GM19193 (cell line): ENCODE measurements around the gene MOSPD3.

Experiments
- POLR2A ChIP-seq: IDR thresholded peaks from 4 replicates; pipeline ENCODE4 v1.6.1; 2011; ENCODE audit not compliant: insufficient read depth, insufficient read length; ENCODE audit errors: extremely low read depth

Gene MOSPD3

DNA sequence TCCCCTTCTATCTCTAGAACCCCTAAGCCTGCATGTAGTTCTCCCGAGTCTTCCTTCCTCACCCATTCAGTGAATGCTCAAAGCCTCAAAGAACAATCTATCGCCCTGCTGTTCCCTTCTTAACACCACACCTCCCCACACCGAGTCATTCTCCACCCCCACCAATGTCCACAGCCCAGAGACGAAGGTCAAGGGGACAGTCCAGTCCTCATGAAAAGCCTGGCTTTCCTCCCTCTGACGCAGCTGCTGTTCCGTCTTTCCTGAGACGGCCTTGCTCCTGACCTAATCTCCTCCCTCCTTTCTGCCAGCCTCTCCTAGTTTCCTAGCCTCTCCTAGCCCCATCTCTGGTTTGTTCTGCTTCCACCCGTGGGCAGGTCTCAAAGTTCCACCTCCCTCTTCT, 9.2 kb downstream of the MOSPD3 start:
- TF ChIP-seq POLR2A = no peak

DNA sequence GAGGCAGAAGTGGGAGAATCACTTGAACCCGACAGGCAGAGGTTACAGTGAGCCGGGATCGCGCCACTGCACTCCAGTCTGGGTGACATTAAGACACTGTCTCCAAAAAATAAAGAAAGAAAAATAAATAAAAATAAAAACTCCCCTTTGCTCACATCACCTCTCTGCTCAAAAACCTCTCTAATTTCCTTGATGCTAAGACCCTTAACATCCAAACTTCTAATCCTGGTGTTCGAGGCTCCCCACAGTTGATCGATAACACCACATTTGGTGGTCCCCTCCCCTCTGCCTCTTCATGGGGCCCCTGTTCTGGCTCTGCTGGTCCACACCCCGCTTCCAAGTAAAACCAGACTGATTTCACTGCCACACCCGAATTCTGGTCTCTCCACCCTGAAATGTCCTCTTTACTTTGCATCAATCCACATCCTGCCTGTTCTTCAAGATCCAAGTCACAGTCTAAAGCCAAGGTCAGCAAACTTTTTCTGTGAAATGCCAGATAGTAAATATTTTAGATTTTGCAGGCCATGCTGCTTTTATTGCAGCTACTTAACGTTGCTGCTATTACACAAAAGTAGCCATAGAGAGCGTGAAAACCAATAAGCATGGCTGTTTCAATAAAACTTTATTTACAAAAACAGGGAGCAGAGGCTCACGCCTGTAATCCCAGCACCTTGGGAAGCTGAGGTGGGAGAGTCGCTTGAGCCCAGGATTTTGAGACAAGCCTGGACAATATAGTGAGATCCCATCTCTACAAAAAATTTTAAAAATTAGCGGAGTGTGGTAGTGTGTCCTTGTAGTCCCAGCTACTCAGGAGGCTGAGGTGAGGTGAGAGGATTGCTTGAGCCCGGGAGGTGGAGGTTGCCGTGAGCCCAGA, 11.8 kb downstream of the MOSPD3 start:
- no peak for TF ChIP-seq POLR2A

DNA sequence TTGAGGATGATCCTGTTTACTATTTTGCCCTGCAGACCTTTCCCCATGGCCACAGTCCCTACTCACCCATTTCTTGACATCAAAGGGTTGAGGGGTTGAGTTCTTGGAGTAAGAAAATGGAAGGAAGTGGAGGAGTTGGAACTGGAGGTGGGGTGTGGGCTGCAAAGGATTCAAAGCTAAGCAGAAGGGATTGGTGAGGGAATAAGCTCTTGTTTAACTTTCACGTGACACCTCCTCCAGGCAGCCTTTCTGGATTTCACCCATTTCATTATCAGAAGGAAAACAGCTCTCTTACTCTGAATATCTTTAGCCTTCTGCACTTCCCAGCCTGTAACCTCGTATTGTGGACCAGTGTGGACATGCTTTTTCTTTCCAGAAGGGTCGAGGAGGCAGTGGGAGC, 13.7 kb downstream of the MOSPD3 start:
- TF ChIP-seq POLR2A = no peak

DNA sequence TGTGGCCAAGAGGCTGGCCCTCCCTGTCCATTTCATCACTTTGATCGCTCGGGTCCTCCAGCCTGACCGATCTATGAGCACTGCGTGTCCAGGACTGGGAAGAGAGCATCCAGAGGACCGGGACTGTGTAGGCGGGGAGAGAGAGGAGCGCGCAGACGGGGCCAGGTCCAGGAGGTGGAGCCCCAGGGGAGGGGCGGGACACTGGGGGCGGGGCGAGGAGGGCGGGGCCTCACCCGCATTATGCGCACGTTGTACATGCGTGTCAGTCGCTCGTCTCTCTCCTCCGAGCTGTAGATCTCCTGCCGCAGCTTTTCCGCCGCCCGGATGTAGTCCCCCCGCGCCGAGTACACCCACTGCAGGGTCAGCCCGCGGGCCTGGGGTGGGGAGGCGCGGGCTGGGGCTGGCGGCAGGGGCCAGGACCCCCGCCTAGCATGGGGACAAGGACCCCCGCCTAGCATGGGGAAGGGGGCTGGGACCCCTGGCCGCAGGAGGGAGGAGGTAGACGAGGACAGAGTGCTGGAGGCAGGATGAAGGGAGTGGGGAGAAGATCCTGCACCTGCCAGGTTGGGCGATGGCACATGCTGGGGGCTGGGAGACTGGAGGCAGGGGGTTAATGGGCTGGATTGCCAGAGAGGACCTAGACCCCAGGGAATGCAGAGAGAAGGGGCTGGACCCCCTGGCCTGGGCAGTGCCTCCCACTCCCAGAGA, 14.3 kb downstream of the MOSPD3 start:
- TF ChIP-seq POLR2A = no peak

DNA sequence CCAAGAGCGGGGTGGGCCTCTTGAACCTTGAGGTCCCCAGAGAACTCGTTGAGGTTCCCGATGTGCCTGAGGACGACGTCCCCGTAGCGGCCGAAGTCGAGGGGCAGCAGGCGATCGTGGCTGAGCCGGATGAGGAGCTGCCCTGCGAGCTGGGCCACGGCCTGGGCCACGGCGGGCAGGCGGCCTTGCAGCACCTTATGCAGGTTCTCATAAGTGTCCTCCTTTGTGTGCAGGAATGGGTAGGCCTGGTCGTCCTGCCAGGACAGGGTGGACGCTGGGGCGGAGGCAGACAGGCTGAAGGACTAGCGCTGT, 14.9 kb downstream of the MOSPD3 start:
- no peak for TF ChIP-seq POLR2A

DNA sequence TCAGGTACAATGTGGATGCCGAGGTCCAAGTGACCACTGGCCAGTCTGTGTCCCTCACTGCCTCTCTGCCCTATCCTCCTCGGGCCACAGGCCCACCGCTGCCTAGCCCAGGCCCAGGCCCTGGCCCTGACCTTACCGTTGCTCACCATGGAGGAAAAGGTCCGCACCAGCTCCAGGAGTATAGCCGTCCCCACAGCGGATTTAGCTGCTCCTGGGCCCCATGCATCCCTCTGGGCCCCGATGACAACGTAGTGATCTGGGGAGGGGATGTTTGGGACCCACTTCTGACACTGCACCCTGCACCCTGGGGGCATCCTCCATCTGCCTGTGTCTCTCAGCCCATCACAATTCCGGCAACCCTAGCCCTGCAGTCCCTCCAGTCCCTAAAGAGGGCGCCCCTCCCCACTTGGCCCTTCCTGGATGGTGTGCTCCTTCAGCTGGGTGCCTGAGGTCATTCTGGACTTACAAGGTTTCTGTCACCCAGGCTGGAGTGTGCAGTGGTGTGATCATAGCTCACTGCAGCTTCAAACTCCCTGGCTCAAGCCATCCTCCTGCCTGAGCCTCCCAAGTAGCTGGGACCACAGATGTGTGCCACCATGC, 16.9 kb downstream of the MOSPD3 start:
- no peak for TF ChIP-seq POLR2A

DNA sequence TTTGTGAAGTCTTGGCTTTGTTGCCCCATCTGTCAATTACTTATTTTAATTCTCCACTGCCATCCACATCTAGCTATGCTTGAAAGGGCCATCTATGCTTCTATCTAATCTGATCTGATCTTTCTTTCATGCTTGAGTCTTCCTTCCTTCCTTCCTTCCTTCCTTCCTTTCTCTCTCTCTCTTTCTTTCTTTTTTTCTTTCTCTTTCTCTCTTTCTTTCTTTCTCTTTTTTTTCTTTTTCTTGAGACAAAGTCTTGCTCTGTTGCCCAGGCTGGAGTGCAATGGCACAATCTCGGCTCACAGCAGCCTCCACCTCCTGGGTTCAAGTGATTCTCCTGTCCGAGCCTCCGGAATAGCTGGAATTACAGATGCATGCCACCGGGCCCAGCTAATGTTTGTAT, 17.7 kb downstream of the MOSPD3 start:
- no peak for TF ChIP-seq POLR2A

DNA sequence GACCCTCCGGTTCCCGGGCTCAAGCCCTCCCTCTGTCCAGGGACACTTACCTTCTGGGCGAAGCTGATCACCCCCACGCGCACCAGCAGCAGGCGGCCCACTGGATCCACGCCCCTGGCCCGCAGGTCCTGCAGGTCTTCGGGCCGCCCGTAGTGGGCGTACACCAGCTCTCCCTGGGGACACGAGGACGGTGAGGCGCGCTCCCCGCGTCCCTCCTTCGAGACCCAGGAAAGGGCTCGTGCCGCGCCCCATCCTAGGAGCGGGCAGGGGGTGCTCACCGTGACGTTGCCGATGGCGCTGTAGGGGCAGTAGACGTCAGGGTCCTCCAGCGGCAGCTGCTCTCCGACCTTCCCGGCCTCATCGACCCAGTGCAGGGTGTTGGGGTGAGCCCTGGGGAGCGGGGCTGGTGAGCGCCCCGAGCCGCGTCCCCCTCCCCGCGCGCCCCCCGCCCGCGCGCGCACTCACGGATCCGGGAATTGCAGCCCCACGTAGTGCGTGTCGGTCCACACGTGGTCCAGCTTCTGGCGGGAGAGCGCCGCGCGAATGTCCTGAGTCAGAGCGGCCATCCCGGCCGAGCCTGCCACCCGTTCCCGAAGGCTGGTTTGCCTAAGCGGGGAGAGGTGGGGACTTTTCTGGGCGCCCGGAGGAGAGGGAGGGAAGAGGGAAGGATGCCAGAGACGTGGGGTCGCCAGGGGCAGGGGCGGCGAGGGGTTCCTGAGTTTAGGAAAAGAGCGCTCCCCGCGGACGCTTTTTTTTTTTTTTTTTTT, 20.8 kb downstream of the MOSPD3 start:
- TF ChIP-seq POLR2A = no peak

DNA sequence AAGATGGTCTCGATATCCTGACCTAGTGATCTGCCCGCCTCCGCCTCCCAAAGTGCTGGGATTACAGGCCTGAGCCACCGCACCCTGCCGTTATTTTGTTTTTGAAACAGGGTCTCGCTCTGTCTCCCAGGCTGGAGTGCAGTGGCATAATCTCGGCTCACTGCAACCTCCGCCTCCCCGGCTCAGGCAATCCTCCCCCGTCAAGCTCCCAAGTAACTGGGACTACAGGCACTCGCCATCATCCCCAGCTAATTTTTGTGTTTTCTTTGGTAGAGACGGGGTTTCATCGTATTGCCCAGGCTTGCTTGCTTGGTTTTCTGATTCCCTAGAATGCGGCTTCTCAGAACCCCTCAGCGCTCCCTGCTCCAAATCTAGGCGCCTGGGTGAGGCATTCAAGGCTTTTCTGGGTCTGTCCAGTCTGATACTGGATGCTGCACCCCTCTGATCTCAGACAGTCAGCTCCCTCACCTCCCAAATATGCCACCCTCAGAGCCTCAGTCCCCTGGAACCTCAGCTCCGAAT, 27.7 kb downstream of the MOSPD3 start:
- no peak for TF ChIP-seq POLR2A

DNA sequence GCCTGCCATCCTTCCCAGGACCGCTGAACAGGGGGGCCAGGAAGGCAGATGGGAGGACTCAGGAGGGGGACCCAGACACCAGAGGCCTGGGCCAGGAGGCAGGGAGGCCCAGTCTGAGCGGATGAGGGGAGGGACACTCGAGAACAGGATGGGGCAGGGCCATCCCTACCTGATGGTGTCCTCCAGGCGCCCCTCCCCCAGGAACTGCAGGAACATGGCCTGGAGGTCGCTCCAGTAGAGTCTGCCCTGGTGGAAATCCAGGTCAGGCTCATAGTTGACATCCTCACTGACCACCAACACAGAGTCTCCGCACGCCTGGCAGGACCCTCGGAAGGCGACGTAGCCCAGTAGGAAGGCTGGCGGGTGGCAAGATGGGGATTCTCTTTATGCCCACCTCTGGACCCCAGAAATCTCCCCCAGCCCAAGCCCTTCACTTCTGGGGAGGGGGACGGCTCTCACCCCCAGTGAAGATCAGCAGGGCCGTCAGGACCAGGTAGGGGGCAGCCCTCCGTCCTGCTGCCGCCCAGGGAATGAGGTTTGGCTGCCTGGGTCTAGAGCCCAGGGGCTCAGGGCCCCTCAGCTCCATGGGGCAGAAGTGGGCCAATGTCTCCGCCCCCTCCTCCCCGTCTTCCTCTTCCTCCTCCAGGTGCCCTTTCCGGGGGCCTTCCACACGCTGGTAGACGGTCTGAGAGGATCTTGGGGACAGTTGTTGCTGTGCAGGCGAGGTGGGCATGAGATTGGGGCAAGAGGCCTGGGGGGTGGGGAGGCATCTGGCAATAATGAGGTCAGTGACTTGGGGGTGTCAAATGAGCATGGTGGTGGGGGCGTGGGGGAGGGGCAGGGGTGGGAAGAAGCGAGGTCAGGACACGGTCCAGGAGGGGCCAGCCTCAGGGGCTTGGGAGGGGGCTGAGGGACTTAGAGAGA, 28.4 kb downstream of the MOSPD3 start:
- TF ChIP-seq POLR2A = no peak

DNA sequence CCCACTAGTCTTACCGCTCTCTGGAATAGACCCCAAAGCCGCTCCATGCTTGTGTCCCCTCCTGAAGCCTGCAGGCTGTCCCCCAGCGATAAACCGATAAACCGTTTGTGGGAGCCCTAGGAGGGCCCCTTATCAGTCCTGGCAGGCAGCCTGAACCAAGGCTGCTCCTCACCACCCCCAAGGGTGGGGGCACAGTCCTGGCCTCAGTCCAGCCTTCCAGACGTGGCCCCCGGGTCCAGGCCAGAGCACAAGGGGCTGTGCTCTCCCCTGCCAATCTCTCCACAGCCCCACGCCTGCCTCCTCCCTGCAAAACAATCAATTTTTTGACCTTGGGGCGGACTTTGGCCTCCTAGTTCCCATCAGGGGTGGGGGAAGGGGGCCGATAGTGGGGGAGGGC, 29.1 kb downstream of the MOSPD3 start, which contains the start of gene TFR2:
TSS of gene TFR2 (minus strand) at position 90 of the 397 bp plus-strand sequence. CDS start at position 47, 43 bp downstream.
- no peak for TF ChIP-seq POLR2A

DNA sequence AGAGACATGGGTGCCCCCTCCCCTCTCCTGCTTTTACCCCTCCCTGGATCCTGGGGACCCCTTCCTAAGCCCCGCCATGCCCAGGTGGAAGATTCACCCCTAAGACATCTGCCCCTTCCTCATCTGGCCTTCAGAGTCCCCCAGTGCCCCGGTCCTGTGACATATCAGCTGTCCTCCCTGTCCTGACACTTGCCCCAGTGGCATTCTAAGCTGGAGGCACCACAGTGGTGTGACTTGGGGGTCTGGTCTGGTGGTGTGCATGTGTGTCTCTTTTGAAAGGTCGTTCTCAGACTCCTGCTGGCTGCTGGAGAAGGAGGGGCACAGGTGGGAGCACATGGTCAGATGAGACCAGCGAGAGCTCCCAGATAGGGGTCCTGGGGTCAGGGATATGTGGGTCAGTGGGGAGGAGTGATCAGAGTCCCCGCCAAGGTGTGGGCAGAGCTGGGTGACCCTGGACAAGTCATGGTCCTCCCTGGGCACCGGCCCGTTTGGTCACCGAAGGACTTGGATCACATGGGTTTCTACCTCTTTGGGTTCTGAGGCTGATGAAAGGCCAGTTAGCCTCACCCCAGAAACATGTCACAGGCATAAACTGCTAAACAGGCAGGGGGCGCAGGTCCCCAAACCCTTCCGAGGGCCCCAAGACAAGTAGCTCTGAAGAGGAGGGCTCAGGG, 29.7 kb downstream of the MOSPD3 start:
- no peak for TF ChIP-seq POLR2A

DNA sequence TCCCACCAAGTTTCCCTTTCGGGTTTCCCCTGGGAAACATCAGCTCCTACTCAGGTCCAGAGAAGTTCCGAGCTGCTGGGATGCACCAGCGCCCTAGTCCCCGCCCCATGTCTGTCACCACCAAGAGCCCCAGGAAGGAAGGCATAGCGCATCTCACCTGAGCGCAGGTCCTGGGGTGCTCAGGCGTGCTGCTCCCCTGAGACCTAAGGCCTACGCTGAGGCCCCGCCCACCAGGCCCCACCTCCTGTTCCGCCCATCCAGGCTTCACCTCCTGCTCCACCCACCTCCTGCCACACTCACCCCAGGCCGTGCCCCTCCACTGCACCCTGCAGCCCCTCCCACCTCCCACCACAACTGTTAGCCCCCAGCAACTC, 30.2 kb downstream of the MOSPD3 start:
- TF ChIP-seq POLR2A = no peak
